ENCODE results near the gene GOLGA5. TPM values are rescaled to one million over a fixed set of nuclear protein-coding genes. Genes with fewer than 3 reads are reported as not detected.
"Not testable (repeated sequence)": the region's sequence is repeated elsewhere in the genome, so short reads cannot be mapped to it uniquely, and the experiment has no call there.

Gene GOLGA5
- total RNA-seq, 1 donor from 2014 or later = 28.2 TPM

DNA sequence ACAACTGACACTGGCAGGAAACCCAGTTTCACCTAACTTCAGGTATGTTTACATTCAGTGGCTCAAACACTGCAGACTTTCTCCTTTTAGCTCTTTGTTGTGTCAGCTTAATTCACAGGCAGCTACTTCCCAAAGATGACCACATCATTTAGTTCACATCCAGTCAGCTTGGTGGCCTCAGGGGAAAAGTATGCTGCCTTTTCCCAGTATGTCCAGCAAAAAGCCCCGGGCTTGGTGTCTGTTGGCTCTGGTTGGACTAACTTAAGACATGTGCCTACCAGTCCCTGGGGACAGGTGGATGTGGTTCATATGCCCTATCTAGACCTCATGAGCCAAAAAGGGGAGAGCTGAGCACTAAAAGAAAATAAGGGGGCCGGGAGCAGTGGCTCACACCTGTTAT is 56.4 kb downstream of the GOLGA5 start:
- peaks cover 3% of the 10 kb centered on the region for H3K27me3 Mint-ChIP-seq (ENCODE audit: unreplicated experiment)
- no peak overlapping the region for H3K27ac Mint-ChIP-seq (ENCODE audit: unreplicated experiment)
- TF ChIP-seq, protein P1, sequence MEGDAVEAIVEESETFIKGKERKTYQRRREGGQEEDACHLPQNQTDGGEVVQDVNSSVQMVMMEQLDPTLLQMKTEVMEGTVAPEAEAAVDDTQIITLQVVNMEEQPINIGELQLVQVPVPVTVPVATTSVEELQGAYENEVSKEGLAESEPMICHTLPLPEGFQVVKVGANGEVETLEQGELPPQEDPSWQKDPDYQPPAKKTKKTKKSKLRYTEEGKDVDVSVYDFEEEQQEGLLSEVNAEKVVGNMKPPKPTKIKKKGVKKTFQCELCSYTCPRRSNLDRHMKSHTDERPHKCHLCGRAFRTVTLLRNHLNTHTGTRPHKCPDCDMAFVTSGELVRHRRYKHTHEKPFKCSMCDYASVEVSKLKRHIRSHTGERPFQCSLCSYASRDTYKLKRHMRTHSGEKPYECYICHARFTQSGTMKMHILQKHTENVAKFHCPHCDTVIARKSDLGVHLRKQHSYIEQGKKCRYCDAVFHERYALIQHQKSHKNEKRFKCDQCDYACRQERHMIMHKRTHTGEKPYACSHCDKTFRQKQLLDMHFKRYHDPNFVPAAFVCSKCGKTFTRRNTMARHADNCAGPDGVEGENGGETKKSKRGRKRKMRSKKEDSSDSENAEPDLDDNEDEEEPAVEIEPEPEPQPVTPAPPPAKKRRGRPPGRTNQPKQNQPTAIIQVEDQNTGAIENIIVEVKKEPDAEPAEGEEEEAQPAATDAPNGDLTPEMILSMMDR (IDR thresholded peaks at IDR 0.05; ENCODE audit: partially characterized antibody, unreplicated experiment) = no peak
- DNase-seq = no peak
- peaks cover 2% of the 10 kb centered on the region for H3K9me3 Mint-ChIP-seq (ENCODE audit: unreplicated experiment)
- H3K36me3 Mint-ChIP-seq (ENCODE audit: unreplicated experiment) = peaks cover 10% of the 10 kb centered on the region
- no peaks in the 10 kb centered on the region for H3K4me1 Mint-ChIP-seq (ENCODE audit: low read depth, unreplicated experiment)
- no peak overlapping the region for H3K4me3 Mint-ChIP-seq (ENCODE audit: unreplicated experiment)

DNA sequence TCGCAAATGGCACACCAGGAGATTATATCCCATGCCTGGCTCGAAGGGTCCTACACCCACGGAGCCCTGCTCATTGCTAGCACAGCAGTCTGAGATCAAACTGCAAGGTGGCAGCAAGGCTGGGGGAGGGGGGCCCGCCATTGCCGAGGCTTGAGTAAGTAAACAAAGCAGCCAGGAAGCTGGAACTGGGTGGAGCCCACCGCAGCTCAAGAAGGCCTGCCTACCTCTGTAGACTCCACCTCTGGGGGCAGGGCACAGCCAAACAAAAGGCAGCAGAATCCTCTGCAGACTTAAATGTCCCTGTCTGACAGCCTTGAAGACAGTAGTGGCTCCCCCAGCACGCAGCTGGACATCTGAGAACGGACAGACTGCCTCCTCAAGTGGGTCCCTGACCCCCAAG is 59.0 kb downstream of the GOLGA5 start:
- DNase-seq; H3K27ac Mint-ChIP-seq (ENCODE audit: unreplicated experiment); H3K4me1 Mint-ChIP-seq (ENCODE audit: low read depth, unreplicated experiment); H3K9me3 Mint-ChIP-seq (ENCODE audit: unreplicated experiment); H3K4me3 Mint-ChIP-seq (ENCODE audit: unreplicated experiment); H3K27me3 Mint-ChIP-seq (ENCODE audit: unreplicated experiment): not testable (repeated sequence)
- H3K36me3 Mint-ChIP-seq (ENCODE audit: unreplicated experiment) = peaks cover 15% of the 10 kb centered on the region

DNA sequence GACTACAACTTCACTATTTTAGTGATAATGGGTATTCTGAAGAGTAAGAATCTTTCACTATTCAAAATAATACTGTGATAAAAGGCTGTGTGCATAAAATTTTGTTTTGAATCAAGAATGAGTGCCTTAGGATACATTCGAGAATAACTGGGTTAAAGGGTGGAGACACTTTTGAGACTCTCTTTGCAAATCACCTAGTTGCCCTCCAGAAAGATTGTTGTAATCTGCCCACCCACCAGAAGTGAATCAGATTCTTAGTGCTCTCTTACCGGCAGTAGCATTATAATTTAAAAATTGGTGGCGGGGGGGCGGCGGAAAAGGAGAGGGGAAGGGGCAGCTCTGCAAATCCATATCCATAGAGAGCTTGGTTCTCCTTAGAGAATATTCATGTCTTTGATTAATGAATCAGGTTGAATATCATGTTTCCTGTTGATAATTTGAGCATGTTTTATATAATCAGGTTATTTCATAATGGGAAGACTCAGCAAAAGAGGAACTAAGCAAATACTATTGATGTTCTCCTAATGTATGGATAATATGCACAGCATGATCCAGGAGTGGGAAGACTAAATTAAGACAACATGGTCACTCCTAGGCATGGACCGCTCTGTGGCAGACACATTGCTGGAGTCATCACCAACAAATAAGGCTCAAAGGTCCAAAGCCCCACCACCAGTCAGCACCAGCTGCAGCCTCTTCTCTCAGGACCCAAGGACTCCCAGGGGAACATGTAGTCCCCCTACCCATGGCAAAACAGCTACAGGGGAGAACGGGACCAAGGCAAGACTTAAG is 66.1 kb downstream of the GOLGA5 start:
- peaks cover 2% of the 10 kb centered on the region for H3K27me3 Mint-ChIP-seq (ENCODE audit: unreplicated experiment)
- TF ChIP-seq, protein P1 (IDR thresholded peaks at IDR 0.05; ENCODE audit: partially characterized antibody, unreplicated experiment) = no peak
- no peaks in the 10 kb centered on the region for H3K4me1 Mint-ChIP-seq (ENCODE audit: low read depth, unreplicated experiment)
- peaks cover 5% of the 10 kb centered on the region for H3K36me3 Mint-ChIP-seq (ENCODE audit: unreplicated experiment)
- H3K4me3 Mint-ChIP-seq (ENCODE audit: unreplicated experiment) = no peak overlapping the region
- no peak overlapping the region for H3K27ac Mint-ChIP-seq (ENCODE audit: unreplicated experiment)
- no peak for DNase-seq
- H3K9me3 Mint-ChIP-seq (ENCODE audit: unreplicated experiment) = no peaks in the 10 kb centered on the region

DNA sequence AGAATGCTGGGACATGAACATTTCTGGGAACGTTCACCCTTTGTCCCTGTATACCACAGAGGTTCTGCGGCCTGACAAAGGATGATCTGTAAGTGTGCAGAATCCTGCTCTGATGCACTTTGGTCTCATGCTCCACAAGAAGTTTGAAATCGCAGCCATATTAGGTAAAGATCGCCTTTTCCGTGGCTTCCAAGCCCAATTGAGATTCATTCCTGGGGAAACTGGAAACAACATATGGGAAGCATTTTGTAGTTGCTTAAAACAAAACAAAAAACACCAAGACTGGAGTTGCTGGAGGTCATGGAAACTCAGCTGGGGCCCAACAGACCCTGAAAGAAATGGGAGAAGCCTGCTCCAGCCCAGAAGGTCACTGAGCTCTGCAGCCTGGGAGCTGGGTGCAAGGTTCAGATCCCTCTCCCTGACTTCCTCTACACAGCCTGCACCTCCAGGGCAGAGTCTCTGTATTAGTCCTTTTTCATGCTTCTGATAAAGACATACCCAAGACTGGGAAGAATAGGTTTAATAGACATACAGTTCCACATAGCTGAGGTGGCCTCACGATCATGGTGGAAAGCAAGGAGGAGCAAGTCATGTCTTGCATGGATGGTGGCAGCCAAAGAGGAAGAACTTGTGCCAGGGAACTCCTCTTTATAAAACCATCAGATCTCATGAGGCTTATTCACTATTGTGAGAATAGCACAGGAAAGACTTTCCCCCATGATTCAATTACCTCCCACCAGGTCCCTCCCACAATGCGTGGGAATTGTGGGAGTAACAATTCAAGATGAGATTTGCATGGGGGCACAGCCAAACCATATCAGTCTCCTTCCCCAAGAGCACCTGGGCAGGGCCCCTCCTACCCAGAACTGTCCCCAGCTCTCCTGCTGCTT is 68.0 kb downstream of the GOLGA5 start:
- H3K9me3 Mint-ChIP-seq (ENCODE audit: unreplicated experiment) = no peaks in the 10 kb centered on the region
- DNase-seq = no peak
- H3K27ac Mint-ChIP-seq (ENCODE audit: unreplicated experiment) = no peak overlapping the region
- peaks cover 2% of the 10 kb centered on the region for H3K27me3 Mint-ChIP-seq (ENCODE audit: unreplicated experiment)
- H3K36me3 Mint-ChIP-seq (ENCODE audit: unreplicated experiment) = no peaks in the 10 kb centered on the region
- H3K4me1 Mint-ChIP-seq (ENCODE audit: low read depth, unreplicated experiment) = peaks cover 5% of the 10 kb centered on the region
- no peak overlapping the region for H3K4me3 Mint-ChIP-seq (ENCODE audit: unreplicated experiment)
- TF ChIP-seq, protein P1 (IDR thresholded peaks at IDR 0.05; ENCODE audit: partially characterized antibody, unreplicated experiment) = no peak

DNA sequence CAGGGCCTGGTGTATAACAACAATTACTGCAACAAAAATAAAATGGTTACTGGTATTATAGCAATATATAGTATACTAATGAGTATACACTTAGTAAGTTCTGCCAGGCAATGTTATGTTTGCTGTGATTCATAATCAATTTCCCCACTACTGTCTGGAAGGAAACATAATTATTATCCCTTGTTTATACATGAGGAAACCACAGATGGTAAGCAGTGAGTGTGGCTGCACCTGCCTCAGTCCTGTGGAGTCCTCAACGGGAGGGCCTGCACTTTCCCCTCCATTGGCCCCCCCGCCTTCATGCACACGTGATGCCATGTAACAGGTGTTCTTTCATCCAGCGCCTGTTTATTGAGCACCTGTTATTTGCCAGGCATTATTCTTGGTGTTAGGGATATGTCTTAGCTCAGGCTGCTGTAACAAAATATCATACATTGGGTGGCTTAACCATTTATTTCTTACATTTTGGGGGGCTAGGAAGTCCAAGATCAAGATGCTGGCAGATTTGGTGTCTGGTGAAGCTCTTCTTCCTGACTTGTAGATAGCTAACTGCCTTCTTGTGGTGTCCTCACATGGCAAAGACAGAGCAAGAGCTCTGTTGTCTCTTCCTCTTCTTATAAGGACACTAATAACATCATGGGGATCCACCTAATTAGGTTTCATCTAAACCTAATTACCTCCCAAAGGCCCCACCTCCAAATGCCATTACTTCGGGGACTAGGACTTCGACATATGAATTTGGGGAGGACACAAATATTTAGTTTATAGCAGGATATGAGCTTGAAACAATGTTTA is 69.4 kb downstream of the GOLGA5 start:
- no peaks in the 10 kb centered on the region for H3K36me3 Mint-ChIP-seq (ENCODE audit: unreplicated experiment)
- DNase-seq = no peak
- no peak overlapping the region for H3K27ac Mint-ChIP-seq (ENCODE audit: unreplicated experiment)
- H3K4me3 Mint-ChIP-seq (ENCODE audit: unreplicated experiment) = no peak overlapping the region
- peaks cover 9% of the 10 kb centered on the region for H3K9me3 Mint-ChIP-seq (ENCODE audit: unreplicated experiment)
- TF ChIP-seq, protein P1 (IDR thresholded peaks at IDR 0.05; ENCODE audit: partially characterized antibody, unreplicated experiment) = no peak
- H3K27me3 Mint-ChIP-seq (ENCODE audit: unreplicated experiment) = peaks cover 2% of the 10 kb centered on the region
- peaks cover 15% of the 10 kb centered on the region for H3K4me1 Mint-ChIP-seq (ENCODE audit: low read depth, unreplicated experiment)

All from glutamatergic neuron (in vitro differentiated cells).